ENCODE data around the gene CD151.

Gene CD151

DNA sequence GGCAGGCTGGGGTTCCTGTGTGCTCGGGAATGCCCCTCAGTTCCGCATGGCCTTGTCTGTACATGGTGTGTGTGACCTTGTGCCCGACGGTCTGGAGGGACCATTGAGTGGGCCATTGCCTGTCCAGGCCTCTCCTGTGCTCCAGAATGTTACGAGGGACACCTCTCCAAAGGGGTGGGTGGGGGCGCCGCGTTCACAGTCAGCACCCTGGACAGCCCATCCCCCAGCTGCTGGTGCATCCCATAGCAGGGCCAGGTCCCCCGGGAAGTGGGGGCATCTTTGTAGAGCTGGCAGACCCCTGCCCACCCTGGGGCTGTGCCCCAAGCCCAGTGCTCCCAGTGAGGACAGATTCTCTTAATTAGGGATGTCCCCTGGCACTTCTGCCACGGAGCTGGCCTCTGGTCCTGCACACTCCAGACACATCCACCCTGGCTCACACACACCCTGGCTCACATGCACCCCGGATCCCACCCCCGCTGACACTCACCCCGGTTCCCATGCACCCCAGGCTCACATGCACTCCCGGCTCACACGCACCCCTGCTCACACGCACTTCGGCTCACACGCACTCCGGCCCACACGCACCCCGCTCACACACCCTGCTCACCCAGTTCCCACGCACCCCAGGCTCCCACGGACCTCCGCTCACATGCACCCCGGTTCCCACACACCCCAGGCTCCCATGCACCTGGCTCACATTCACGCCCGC, 25.5 kb downstream of the CD151 start:
- H3K27me3 ChIP-seq (ENCODE audit: low read depth, low read length), result no peaks in the 10 kb centered on the region
- H3K4me1 ChIP-seq (ENCODE audit: control insufficient read depth in 1 of 2, insufficient read depth in 2 of 2, low read length in 2 of 2), result peaks cover 0 to 22% of the 10 kb centered on the region in 2 donors
- peaks cover 0 to 3% of the 10 kb centered on the region in 2 donors for H3K36me3 ChIP-seq (ENCODE audit: control insufficient read depth in 1 of 2, insufficient read depth in 2 of 2, low read length in 2 of 2)
- H3K9me3 ChIP-seq (ENCODE audit: control insufficient read depth in 1 of 2, low read length in 2 of 2), result no peaks in the 10 kb centered on the region
- H3K4me3 ChIP-seq (ENCODE audit: low read depth in 1 of 2, low read length in 2 of 2), result no peak overlapping the region
- H3K27ac ChIP-seq (ENCODE audit: low read length), result no peak overlapping the region

GRCh38 chr11:858762-859339, 26.1 kb downstream of the CD151 start:
- Histone ChIP-seq H3K27ac (ENCODE audit: low read length) (no peak overlapping the region), H3K4me3 (ENCODE audit: low read depth in 1 of 2, low read length in 2 of 2) (peak overlapping the region in 1 of 2 donors; percentile 61)

GRCh38 chr11:859394-860131, 26.8 kb downstream of the CD151 start:
- Histone ChIP-seq H3K27ac (ENCODE audit: low read length) (no peak overlapping the region), H3K4me1 (ENCODE audit: control insufficient read depth in 1 of 2, insufficient read depth in 2 of 2, low read length in 2 of 2) (peaks cover 0 to 22% of the 10 kb centered on the region in 2 donors), H3K27me3 (ENCODE audit: low read depth, low read length) (no peaks in the 10 kb centered on the region), H3K36me3 (ENCODE audit: control insufficient read depth in 1 of 2, insufficient read depth in 2 of 2, low read length in 2 of 2) (peaks cover 0 to 17% of the 10 kb centered on the region in 2 donors), H3K9me3 (ENCODE audit: control insufficient read depth in 1 of 2, low read length in 2 of 2) (no peaks in the 10 kb centered on the region), H3K4me3 (ENCODE audit: low read depth in 1 of 2, low read length in 2 of 2) (peak overlapping the region in 1 of 2 donors; percentile 61)

More at GRCh38 chr11:858762-859339, 26.1 kb downstream of the CD151 start:
- Histone ChIP-seq H3K9me3 (ENCODE audit: control insufficient read depth in 1 of 2, low read length in 2 of 2) (no peaks in the 10 kb centered on the region), H3K36me3 (ENCODE audit: control insufficient read depth in 1 of 2, insufficient read depth in 2 of 2, low read length in 2 of 2) (peaks cover 0 to 10% of the 10 kb centered on the region in 2 donors), H3K4me1 (ENCODE audit: control insufficient read depth in 1 of 2, insufficient read depth in 2 of 2, low read length in 2 of 2) (peaks cover 0 to 22% of the 10 kb centered on the region in 2 donors), H3K27me3 (ENCODE audit: low read depth, low read length) (no peaks in the 10 kb centered on the region)

DNA sequence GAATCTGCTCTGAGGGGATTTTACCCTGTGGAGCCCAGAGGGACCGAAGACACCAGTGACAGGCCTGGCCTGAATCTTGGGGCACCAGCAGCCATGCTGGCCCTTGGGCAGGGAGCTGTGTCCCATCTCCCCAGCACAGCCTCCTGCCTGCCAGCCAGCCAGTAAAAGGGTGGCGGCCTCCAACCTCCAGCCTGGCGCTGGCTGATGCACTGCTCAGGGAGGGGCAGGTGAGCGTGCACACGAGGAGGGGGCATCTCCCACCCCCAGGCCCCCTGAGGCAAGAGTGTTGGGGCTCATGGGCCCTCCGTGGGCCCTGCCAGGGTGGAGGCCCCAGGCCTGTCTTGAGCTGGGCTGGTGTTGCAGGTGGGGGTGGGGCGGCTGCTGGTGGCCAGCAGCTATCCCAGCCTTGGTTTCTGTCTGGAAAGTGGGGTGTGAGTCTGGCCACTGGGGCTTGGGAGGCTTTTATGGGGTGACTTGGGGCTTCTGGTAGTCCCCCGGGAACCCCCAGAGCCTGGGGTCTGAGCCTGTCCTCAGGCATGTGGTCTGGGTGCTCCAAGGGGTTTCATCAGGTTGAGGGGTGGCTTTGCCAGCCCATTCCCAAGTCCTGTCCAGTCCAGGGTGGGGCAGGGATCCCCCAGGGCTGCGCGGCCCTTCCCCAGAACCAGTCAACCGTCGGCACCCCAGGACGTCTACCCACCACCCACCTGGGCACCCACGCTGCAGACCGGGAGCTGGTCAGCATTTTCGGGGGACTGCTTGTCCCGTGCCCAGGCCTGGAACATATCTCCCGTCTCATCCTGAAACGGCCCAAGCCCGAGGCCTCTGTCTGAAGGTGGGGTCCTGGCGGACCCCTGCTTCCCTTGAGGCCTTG, 27.7 kb downstream of the CD151 start:
- H3K9me3 ChIP-seq (ENCODE audit: control insufficient read depth in 1 of 2, low read length in 2 of 2), result no peaks in the 10 kb centered on the region
- H3K27me3 ChIP-seq (ENCODE audit: low read depth, low read length), result no peaks in the 10 kb centered on the region
- H3K4me3 ChIP-seq (ENCODE audit: low read depth in 1 of 2, low read length in 2 of 2), result peak overlapping the region in 1 of 2 donors; percentile 61
- H3K36me3 ChIP-seq (ENCODE audit: control insufficient read depth in 1 of 2, insufficient read depth in 2 of 2, low read length in 2 of 2), result peaks cover 0 to 25% of the 10 kb centered on the region in 2 donors
- peaks cover 0 to 22% of the 10 kb centered on the region in 2 donors for H3K4me1 ChIP-seq (ENCODE audit: control insufficient read depth in 1 of 2, insufficient read depth in 2 of 2, low read length in 2 of 2)
- H3K27ac ChIP-seq (ENCODE audit: low read length), result no peak overlapping the region

DNA sequence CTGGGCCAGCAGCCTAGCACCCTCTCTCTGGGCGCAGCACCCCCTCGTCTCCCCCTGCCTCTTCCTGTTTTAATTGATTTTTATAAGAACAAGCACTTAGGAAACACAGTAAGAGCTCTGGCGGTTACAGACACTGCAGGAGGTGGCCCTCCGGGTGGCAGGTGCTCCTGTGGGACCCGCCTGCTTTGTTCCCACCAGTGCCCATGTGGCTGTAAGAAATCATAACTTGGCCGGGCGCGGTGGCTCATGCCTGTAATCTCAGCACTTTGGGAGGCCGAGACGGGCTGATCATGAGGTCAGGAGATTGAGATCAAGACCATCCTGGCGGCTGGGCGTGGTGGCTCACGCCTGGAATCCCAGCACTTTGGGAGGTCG, 28.3 kb downstream of the CD151 start:
- Histone ChIP-seq H3K36me3 (ENCODE audit: control insufficient read depth in 1 of 2, insufficient read depth in 2 of 2, low read length in 2 of 2) (peaks cover 0 to 31% of the 10 kb centered on the region in 2 donors), H3K4me1 (ENCODE audit: control insufficient read depth in 1 of 2, insufficient read depth in 2 of 2, low read length in 2 of 2) (peaks cover 0 to 22% of the 10 kb centered on the region in 2 donors), H3K27me3 (ENCODE audit: low read depth, low read length) (no peaks in the 10 kb centered on the region), H3K9me3 (ENCODE audit: control insufficient read depth in 1 of 2, low read length in 2 of 2) (no peaks in the 10 kb centered on the region), H3K4me3 (ENCODE audit: low read depth in 1 of 2, low read length in 2 of 2) (no peak overlapping the region), H3K27ac (ENCODE audit: low read length) (no peak overlapping the region)

- Histone ChIP-seq H3K36me3 (ENCODE audit: control insufficient read depth in 1 of 2, insufficient read depth in 2 of 2, low read length in 2 of 2) (peaks cover 0 to 42% of the 10 kb centered on the region in 2 donors), H3K4me3 (ENCODE audit: low read depth in 1 of 2, low read length in 2 of 2) (no peak overlapping the region), H3K9me3 (ENCODE audit: control insufficient read depth in 1 of 2, low read length in 2 of 2) (no peaks in the 10 kb centered on the region), H3K27ac (ENCODE audit: low read length) (no peak overlapping the region), H3K27me3 (ENCODE audit: low read depth, low read length) (no peaks in the 10 kb centered on the region), H3K4me1 (ENCODE audit: control insufficient read depth in 1 of 2, insufficient read depth in 2 of 2, low read length in 2 of 2) (peaks cover 0 to 22% of the 10 kb centered on the region in 2 donors)
Observed at GRCh38 chr11:862081-862661, 29.4 kb downstream of the CD151 start.

GRCh38 chr11:862696-863022, 29.9 kb downstream of the CD151 start:
- Histone ChIP-seq H3K27me3 (ENCODE audit: low read depth, low read length) (no peaks in the 10 kb centered on the region), H3K36me3 (ENCODE audit: control insufficient read depth in 1 of 2, insufficient read depth in 2 of 2, low read length in 2 of 2) (peaks cover 0 to 45% of the 10 kb centered on the region in 2 donors), H3K4me3 (ENCODE audit: low read depth in 1 of 2, low read length in 2 of 2) (no peak overlapping the region), H3K4me1 (ENCODE audit: control insufficient read depth in 1 of 2, insufficient read depth in 2 of 2, low read length in 2 of 2) (peaks cover 0 to 22% of the 10 kb centered on the region in 2 donors), H3K27ac (ENCODE audit: low read length) (no peak overlapping the region), H3K9me3 (ENCODE audit: control insufficient read depth in 1 of 2, low read length in 2 of 2) (no peaks in the 10 kb centered on the region)

GRCh38 chr11:863023-863909, 30.5 kb downstream of the CD151 start:
- Histone ChIP-seq H3K4me1 (ENCODE audit: control insufficient read depth in 1 of 2, insufficient read depth in 2 of 2, low read length in 2 of 2) (peaks cover 0 to 22% of the 10 kb centered on the region in 2 donors), H3K4me3 (ENCODE audit: low read depth in 1 of 2, low read length in 2 of 2) (no peak overlapping the region), H3K9me3 (ENCODE audit: control insufficient read depth in 1 of 2, low read length in 2 of 2) (no peaks in the 10 kb centered on the region), H3K36me3 (ENCODE audit: control insufficient read depth in 1 of 2, insufficient read depth in 2 of 2, low read length in 2 of 2) (peaks cover 0 to 51% of the 10 kb centered on the region in 2 donors), H3K27me3 (ENCODE audit: low read depth, low read length) (no peaks in the 10 kb centered on the region), H3K27ac (ENCODE audit: low read length) (no peak overlapping the region)

DNA sequence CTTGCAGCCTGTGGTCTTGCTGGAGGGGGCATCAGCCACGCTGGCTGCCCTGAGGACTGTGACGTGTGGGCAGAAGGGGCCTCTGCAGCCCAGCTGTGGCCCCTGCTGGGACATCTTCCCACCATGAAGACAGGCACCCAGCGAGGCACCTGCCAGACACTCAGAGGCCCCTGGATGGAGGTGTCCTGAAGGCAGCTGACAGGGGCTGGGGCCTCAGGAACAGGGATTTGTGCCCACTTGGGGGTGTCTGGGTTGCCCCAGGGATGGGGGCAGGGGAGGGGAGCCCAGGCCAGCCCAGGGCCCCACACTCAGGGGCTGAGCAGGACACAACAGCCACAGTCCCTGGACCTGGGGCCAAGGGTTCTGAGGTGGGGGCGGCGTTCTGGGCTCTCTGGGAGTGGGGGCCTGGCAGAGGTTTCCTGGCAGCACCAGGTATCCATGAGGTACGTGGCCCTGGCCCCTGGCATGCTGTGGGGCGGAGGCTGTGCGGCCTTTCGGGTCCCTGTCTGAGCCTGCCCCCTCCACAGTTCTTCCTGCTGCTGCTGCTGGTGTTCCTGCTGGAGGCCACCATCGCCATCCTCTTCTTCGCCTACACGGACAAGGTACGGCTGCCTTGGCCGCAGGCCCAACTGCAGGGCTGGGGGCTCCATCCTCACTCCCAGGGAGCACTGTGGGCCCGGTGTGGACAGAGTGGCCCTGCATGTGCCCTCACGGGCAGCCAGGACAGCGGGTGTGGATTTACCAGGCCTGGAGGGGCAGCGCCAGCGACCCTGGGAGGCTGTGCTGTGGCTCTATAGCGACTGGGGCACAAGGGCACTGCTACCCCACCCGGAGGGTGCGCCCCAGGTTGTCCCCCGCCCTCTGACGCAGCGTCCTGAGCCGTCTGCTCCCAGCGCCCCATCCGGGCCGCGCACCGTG, 31.4 kb downstream of the CD151 start:
- Histone ChIP-seq H3K27ac (ENCODE audit: low read length) (no peak overlapping the region), H3K27me3 (ENCODE audit: low read depth, low read length) (no peaks in the 10 kb centered on the region)

More for the DNA sequence above, 31.4 kb downstream of the CD151 start:
- Histone ChIP-seq H3K4me3 (ENCODE audit: low read depth in 1 of 2, low read length in 2 of 2) (no peak overlapping the region), H3K36me3 (ENCODE audit: control insufficient read depth in 1 of 2, insufficient read depth in 2 of 2, low read length in 2 of 2) (peaks cover 0 to 58% of the 10 kb centered on the region in 2 donors), H3K9me3 (ENCODE audit: control insufficient read depth in 1 of 2, low read length in 2 of 2) (no peaks in the 10 kb centered on the region), H3K4me1 (ENCODE audit: control insufficient read depth in 1 of 2, insufficient read depth in 2 of 2, low read length in 2 of 2) (peaks cover 0 to 17% of the 10 kb centered on the region in 2 donors)

Measured in muscle layer of duodenum (tissue), 2 donors.